GM21515 (cell line): Measurements from ENCODE around the gene ZNF217.
"Not testable (repeated sequence)": the region's sequence is repeated elsewhere in the genome, so short reads cannot be mapped to it uniquely, and the experiment has no call there.

Source experiments
- ATAC-seq: cut with Tn5 transposase; IDR thresholded peaks from one replicate; pipeline ENCODE4 v1.9.1; 2021; ENCODE audit not compliant: unreplicated experiment

ZNF217 gene

DNA sequence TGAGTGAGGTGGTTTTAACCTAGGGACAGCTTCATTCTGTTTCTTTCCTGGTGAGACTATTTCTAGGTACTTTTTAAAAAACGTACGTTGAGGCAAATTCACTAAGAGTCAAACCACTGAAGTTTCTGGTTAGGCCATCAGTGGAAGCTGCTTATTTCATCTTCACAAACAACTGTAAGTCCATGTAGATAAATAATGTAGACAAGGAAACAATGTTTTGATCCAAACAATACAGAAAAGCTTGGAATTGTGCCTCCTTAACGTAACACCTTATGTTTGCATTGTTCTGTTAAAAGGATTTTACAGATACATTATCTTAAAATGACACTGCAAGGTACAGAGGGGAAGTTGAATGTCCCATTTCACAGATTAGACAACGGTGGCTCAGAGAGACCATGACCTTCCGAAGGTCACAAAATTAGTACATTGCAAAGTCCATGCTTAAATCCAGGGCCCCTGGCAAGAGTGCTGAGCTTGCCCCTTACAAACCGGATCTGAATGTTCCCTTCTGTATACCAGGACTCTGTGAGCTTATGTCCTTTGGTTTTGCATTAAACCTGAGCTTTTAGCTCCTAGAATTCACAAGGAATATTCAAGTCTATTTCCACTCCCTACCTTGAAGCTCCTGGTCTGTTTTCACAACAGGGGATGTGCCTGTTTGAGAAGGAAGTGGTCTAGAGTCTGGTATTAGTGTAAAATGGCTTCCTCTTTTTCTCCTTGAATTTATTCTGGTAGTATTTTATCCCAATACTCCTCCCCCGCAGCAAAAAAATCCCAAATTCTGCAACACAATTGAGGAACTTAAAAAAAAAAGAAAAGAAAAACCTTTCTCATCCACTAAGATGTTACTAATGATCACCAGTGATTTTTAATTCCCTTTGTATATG, 28.9 kb upstream of the ZNF217 start:
- ATAC-seq, result no peak

GRCh38 chr20:53621482-53622246, 28.0 kb upstream of the ZNF217 start:
- no peak for ATAC-seq

- not testable (repeated sequence) for ATAC-seq
These were observed 24.9 kb upstream of the ZNF217 start for GRCh38 chr20:53618490-53619000.

- ATAC-seq, result no peak
These were observed 24.3 kb upstream of the ZNF217 start for GRCh38 chr20:53617791-53618489.

DNA sequence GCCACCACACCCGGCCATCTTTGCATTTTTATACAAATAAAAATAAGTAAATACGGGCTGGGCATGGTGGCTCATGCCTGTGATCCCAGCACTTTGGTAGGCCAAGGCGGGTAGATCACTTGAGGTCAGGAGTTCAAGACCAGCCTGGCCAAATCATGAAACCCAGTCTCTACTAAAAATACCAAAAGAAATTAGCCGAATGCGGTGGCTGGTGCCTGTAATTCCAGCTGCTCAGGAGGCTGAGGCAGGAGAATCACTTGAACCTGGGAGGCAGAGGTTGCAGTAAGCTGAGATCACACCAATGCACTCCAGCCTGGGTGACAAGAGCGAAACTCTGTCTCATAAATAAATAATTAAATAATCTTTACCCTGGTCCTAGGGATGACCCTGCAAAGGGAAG, 22.9 kb upstream of the ZNF217 start:
- ATAC-seq, result not testable (repeated sequence)

GRCh38 chr20:53613748-53614147, 20.1 kb upstream of the ZNF217 start:
- no peak for ATAC-seq

GRCh38 chr20:53612289-53612688, 18.6 kb upstream of the ZNF217 start:
- not testable (repeated sequence) for ATAC-seq

DNA sequence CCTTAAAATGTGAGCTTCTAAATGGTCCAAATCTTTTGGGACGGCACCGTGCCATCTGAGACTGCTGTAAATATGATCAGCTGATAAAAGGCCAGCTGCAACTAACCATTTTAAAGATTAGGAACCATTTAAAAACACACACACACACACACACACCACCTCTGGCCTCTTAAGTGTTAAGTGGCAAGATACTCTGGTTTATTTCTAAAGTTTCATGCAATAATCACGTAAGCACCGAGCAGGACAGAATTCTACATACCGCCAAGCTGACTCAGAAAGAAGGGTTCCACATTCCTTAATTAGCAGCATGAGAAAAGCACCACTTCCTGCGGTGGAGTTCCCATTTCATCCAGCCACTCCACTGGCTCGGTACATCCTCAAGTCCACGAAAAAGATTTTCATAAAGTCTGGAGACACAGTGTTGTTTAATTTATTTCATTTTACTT, 17.8 kb upstream of the ZNF217 start:
- ATAC-seq, result no peak

DNA sequence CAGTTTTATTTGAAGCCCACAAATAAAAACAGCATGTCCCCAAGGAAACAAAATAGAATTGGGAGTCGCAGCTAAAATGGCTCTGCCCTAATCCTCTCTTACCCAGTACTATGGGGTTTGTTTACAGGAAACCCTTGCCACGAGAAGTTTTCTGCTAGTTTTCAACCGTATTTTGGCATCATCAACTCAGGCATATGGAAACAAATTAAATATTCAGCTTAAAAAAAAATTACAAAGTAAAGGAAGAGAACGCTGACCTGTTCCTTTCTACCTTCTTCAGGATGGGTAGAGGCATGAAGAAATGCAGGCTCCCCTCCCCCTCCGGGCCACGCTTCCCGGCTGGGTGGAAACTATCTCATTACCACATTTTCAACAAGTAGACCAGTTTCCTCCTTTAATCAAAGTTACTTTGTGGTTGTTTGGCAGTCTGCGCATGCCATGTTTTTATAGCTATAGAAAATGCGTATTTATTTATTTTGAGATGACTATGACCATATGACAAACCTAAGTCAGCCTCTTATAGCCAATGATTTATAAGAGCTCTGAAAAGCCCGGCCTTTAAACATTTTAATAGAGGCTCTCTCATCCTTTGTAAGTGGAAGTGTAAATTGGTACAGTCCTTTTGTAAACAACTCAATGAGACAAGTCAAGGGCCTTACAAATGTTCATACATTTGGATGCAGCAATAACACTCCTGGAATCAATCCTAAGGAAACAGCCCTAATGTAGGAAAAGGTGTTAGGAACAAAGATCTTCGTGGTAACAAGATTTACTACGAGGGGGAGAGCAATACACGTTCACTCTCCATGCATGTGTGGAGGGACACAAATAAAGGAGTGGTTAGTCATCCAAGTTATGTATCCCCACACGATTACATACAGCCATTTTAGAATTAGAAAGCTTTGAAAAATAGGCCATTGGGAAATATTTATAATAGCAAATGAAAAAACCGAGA, 16.1 kb upstream of the ZNF217 start:
- no peak for ATAC-seq

- no peak for ATAC-seq
These were observed 15.1 kb upstream of the ZNF217 start for GRCh38 chr20:53608456-53609452.

- ATAC-seq, result no peak
These were observed 14.4 kb upstream of the ZNF217 start for GRCh38 chr20:53608071-53608455.

DNA sequence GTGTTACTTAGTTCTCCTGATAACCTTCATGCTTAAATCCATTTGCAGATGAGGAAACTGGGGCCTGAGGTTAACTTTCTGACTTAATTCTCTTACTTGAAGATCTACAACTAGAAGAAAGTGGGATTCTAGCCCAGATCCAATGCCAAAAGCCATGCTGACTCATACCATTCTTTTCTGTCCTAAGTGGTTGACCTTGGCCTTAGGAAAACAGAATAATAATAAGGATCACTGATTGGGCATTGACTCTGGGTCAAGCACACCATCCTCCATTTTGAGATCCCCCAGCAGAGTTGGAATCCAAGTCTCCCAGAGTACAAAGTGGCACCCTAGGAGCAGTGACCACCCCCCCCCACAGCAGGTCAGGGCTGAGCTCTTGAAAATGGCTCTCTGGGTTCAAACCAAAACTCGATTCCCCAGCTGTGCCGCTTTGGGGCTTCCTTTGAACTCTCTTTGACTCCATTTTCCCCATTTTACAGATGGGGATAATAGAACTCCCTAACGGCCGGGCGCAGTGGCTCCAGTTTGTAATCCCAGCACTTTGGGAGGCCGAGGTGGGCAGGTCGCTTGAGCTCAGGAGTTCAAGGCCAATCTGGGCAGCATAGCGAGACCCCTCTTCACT, 12.8 kb upstream of the ZNF217 start:
- no peak for ATAC-seq

DNA sequence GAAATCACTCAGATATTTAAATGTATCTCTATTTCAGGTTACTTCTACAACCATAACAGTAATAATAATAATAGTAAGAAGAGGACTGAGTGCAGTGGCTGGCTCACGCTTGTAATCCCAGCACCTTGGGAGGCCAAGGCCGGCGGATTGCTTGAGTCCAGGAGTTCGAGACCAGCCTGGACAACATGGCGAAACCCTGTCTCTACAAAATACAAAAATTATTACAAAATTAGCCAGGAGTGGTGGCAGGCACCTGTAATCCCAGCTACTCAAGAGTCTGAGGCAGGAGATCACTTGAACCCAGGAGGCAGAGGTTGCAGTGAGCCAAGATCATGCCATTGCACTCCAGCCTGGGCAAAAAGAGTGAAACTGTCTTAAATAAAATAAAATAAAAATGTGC, 11.8 kb upstream of the ZNF217 start:
- not testable (repeated sequence) for ATAC-seq

DNA sequence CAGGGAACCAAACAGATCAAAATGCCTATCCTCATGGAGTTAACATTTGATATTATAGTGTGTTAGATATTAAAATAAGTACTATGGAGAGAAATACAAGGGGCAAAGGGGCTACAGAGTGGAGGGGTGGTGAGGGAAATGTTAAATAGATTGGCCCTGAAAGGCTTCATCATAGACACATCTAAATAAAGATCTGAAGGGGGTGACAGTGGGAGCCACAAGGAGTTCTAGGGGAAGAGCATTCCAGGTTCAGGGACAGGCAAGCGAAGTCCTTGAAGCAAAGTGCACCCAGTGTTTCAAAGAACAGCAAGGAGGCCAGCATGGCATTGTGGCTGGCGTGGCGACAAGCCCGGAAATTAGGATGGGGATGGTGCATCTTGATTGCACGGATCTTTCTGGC, 11.2 kb upstream of the ZNF217 start:
- ATAC-seq, result not testable (repeated sequence)

DNA sequence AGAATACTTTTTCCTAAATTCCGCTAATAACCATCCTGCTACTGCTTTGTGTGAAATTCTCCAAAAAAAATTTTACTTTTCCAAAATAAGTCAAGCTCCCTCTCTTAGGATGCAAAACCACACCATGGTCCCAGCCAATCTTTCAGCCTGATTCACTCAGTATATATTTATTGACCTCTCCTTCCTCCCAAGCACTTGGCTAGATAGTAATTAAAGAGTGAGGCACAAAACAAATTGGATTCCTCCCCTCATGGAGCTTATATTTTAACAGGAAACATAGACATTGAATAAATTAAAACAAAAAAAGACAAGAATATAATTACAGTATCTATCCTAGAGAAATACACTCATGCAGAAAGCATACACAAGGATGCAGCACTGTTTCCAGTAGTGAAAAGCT, 9.0 kb upstream of the ZNF217 start:
- no peak for ATAC-seq

GRCh38 chr20:53599910-53600632, 6.4 kb upstream of the ZNF217 start:
- ATAC-seq, result no peak

GRCh38 chr20:53599378-53599777, 5.7 kb upstream of the ZNF217 start:
- no peak for ATAC-seq

DNA sequence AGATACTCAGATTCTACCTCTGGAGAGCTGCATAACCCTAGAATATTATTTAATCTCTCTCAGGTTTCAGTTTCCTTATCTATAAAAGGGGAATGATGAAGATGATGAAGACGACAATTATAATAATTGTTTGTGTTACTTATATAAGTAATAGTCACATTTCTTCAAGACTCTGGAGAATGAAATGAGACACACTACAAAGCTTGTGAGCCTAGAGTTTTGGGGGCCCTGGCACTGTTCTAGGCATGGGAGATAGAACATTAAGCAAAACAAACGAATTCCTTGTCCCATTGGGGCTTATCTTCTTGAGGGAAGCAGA, 5.4 kb upstream of the ZNF217 start:
- no peak for ATAC-seq
